ENCODE data around the gene ACADM.

DNA sequence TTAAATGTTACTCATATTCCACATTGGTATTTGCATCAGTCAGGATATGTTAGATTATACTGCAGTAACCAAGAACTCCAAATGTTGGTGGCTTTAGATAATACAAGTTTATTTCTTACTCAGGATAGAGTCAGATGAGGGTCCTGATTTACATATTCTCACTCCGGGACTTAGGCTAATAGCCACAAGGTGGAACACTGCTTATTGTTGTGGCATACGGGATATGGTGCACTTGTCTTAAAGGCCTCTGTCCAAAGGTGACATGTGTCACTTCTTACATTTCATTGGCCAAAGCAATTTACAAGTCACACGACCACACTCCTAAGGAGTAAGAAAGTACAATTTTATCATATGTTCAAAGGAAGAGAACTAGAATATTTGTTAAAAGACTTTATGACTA is 28.5 kb upstream of the ACADM start:
- TF ChIP-seq, protein P1, sequence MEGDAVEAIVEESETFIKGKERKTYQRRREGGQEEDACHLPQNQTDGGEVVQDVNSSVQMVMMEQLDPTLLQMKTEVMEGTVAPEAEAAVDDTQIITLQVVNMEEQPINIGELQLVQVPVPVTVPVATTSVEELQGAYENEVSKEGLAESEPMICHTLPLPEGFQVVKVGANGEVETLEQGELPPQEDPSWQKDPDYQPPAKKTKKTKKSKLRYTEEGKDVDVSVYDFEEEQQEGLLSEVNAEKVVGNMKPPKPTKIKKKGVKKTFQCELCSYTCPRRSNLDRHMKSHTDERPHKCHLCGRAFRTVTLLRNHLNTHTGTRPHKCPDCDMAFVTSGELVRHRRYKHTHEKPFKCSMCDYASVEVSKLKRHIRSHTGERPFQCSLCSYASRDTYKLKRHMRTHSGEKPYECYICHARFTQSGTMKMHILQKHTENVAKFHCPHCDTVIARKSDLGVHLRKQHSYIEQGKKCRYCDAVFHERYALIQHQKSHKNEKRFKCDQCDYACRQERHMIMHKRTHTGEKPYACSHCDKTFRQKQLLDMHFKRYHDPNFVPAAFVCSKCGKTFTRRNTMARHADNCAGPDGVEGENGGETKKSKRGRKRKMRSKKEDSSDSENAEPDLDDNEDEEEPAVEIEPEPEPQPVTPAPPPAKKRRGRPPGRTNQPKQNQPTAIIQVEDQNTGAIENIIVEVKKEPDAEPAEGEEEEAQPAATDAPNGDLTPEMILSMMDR (conservative IDR thresholded peaks at IDR 0.05; ENCODE audit: low read depth, low read length) = no peak
- TF ChIP-seq EZH2 (IDR thresholded peaks at IDR 0.05; ENCODE audit: borderline replicate concordance, low read depth, low read length, poor library complexity, severe bottlenecking) = no peak
